Fibroblast of mammary gland (primary cell): ENCODE measurements around the gene S100A4.
A peak's percentile ranks its signal among the peaks of the same experiment; 100 is the strongest.

Source experiments
- DNase-seq: peaks from one replicate; pipeline ENCODE4 v3.0.0-alpha.2; 2010; ENCODE audit warnings: low read depth
- H3K4me3 ChIP-seq: 2 replicates; pipeline ENCODE4 v1.5.1; 2011; ENCODE audit warnings: low read depth, mild to moderate bottlenecking, low read length, moderate library complexity; ENCODE audit not compliant: control insufficient read depth
- CTCF ChIP-seq: conservative IDR thresholded peaks from 2 replicates; pipeline ENCODE4 v1.5.1; 2011; ENCODE audit warnings: low read depth, low read length, inconsistent platforms; ENCODE audit not compliant: control insufficient read depth, insufficient read depth

The S100A4 gene

GRCh38 chr1:153560771-153561465, 15.3 kb upstream of the S100A4 start:
- no peak overlapping the region for H3K4me3 ChIP-seq

GRCh38 chr1:153560241-153560640, 14.6 kb upstream of the S100A4 start:
- DNase-seq, result no peak
- TF ChIP-seq CTCF, result no peak
- no peak overlapping the region for H3K4me3 ChIP-seq

More at GRCh38 chr1:153560771-153561465, 15.3 kb upstream of the S100A4 start:
- no peak for TF ChIP-seq CTCF
- DNase-seq, result no peak

- no peak overlapping the region for H3K4me3 ChIP-seq
- no peak for DNase-seq
- no peak for TF ChIP-seq CTCF
Measured at GRCh38 chr1:153557877-153558276, 12.3 kb upstream of the S100A4 start.

GRCh38 chr1:153556348-153556747, 10.7 kb upstream of the S100A4 start:
- TF ChIP-seq CTCF, result no peak
- H3K4me3 ChIP-seq, result no peak overlapping the region
- no peak for DNase-seq

GRCh38 chr1:153553830-153554541, 8.4 kb upstream of the S100A4 start:
- peak; percentile 69 for DNase-seq
- no peak for TF ChIP-seq CTCF
- no peak overlapping the region for H3K4me3 ChIP-seq

- no peak for TF ChIP-seq CTCF
- no peak for DNase-seq
- H3K4me3 ChIP-seq, result no peak overlapping the region
Measured at GRCh38 chr1:153553096-153553495, 7.5 kb upstream of the S100A4 start.
